Activated T-helper 1 cell treated with anti-CD3 and anti-CD28 coated beads, Interleukin-2, amount 50 U/mL, for 16 hours (primary cell): ENCODE measurements around the gene THOP1.
"Not testable (repeated sequence)": the region's sequence is repeated elsewhere in the genome, so short reads cannot be mapped to it uniquely, and the experiment has no call there.

Source experiments
- DNase-seq, 2 donors: peaks; one replicate each; pipeline ENCODE4 v3.0.0-alpha.2; 2020; ENCODE audit warnings: low read depth in 1 of 2, low spot score in 1 of 2

The THOP1 gene

GRCh38 chr19:2815191-2815614, 29.9 kb downstream of the THOP1 start:
- DNase-seq: no peak

GRCh38 chr19:2815923-2816322, 30.6 kb downstream of the THOP1 start:
- no peak for DNase-seq

- DNase-seq: no peak
These were observed 31.3 kb downstream of the THOP1 start for GRCh38 chr19:2816641-2817040.

GRCh38 chr19:2817237-2817829, 32.0 kb downstream of the THOP1 start:
- not testable (repeated sequence) for DNase-seq

GRCh38 chr19:2819540-2820111, 34.3 kb downstream of the THOP1 start, which contains the start of gene ZNF554:
Gene ZNF554, plus strand, starts transcription at chr19:2819868. Its CDS starts 204 bp downstream, at chr19:2820072.
- peak; percentile 97 to 98 for DNase-seq

GRCh38 chr19:2820112-2820702, 34.9 kb downstream of the THOP1 start:
- no peak for DNase-seq

GRCh38 chr19:2822846-2823245, 37.5 kb downstream of the THOP1 start:
- no peak for DNase-seq

- DNase-seq: no peak
These were observed 38.3 kb downstream of the THOP1 start for GRCh38 chr19:2823646-2824045.

- DNase-seq: no peak
These were observed 38.8 kb downstream of the THOP1 start for GRCh38 chr19:2824129-2824528.

GRCh38 chr19:2827022-2827421, 41.7 kb downstream of the THOP1 start:
- DNase-seq: no peak

- DNase-seq: no peak
These were observed 42.7 kb downstream of the THOP1 start for GRCh38 chr19:2827840-2828489.

- no peak for DNase-seq
These were observed 49.1 kb downstream of the THOP1 start for GRCh38 chr19:2834294-2834871.

GRCh38 chr19:2837430-2837829, 52.1 kb downstream of the THOP1 start:
- no peak for DNase-seq

- peak; percentile 96 for DNase-seq
These were observed 55.8 kb downstream of the THOP1 start, which contains the start of gene ZNF555 for GRCh38 chr19:2840794-2841791. Gene ZNF555, plus strand, starts transcription at chr19:2841475. Its CDS starts 98 bp downstream, at chr19:2841573.

GRCh38 chr19:2841855-2842574, 56.7 kb downstream of the THOP1 start:
- DNase-seq: no peak

- DNase-seq: no peak
These were observed 59.8 kb downstream of the THOP1 start for GRCh38 chr19:2845107-2845506.

GRCh38 chr19:2846180-2846894, 61.0 kb downstream of the THOP1 start:
- DNase-seq: no peak

- DNase-seq: no peak
These were observed 62.2 kb downstream of the THOP1 start for GRCh38 chr19:2847507-2847906.

- no peak for DNase-seq
These were observed 63.3 kb downstream of the THOP1 start for GRCh38 chr19:2848616-2849015.
